HG03039 (cell line): Measurements from ENCODE around the gene CAPZA2.
A peak's percentile ranks its signal among the peaks of the same experiment; 100 is the strongest.
"Not testable (repeated sequence)": the region's sequence is repeated elsewhere in the genome, so short reads cannot be mapped to it uniquely, and the experiment has no call there.

Source experiments
- ATAC-seq: cut with Tn5 transposase; IDR thresholded peaks from one replicate; pipeline ENCODE4 v1.9.1; 2021; ENCODE audit warnings: mild to moderate bottlenecking, moderate library complexity; ENCODE audit not compliant: unreplicated experiment

The CAPZA2 gene

GRCh38 chr7:116912269-116912909, 50.0 kb downstream of the CAPZA2 start:
- ATAC-seq = no peak

- ATAC-seq = no peak
Observed at GRCh38 chr7:116918704-116919103, 56.3 kb downstream of the CAPZA2 start.

GRCh38 chr7:116920359-116920758, 58.0 kb downstream of the CAPZA2 start:
- ATAC-seq = no peak

GRCh38 chr7:116922545-116922944, 60.2 kb downstream of the CAPZA2 start:
- ATAC-seq = no peak

- ATAC-seq = no peak
Observed at GRCh38 chr7:116924741-116925140, 62.4 kb downstream of the CAPZA2 start.

- no peak for ATAC-seq
Observed at GRCh38 chr7:116929021-116929420, 66.6 kb downstream of the CAPZA2 start.

GRCh38 chr7:116929914-116930913, 67.8 kb downstream of the CAPZA2 start:
- peak; percentile 68 for ATAC-seq

- no peak for ATAC-seq
Observed at GRCh38 chr7:116932566-116932965, 70.2 kb downstream of the CAPZA2 start.

GRCh38 chr7:116933465-116933864, 71.1 kb downstream of the CAPZA2 start:
- ATAC-seq = no peak

GRCh38 chr7:116934580-116934979, 72.2 kb downstream of the CAPZA2 start:
- ATAC-seq = no peak

GRCh38 chr7:116936844-116937243, 74.5 kb downstream of the CAPZA2 start:
- not testable (repeated sequence) for ATAC-seq

GRCh38 chr7:116938678-116939077, 76.3 kb downstream of the CAPZA2 start:
- ATAC-seq = no peak

GRCh38 chr7:116940689-116941370, 78.4 kb downstream of the CAPZA2 start:
- no peak for ATAC-seq

GRCh38 chr7:116942504-116942903, 80.1 kb downstream of the CAPZA2 start:
- no peak for ATAC-seq

GRCh38 chr7:116948934-116949333, 86.5 kb downstream of the CAPZA2 start:
- ATAC-seq = no peak

GRCh38 chr7:116949941-116950801, 87.8 kb downstream of the CAPZA2 start:
- ATAC-seq = no peak

GRCh38 chr7:116950889-116951351, 88.5 kb downstream of the CAPZA2 start:
- ATAC-seq = no peak

- no peak for ATAC-seq
Observed at GRCh38 chr7:116951366-116952292, 89.2 kb downstream of the CAPZA2 start.

- no peak for ATAC-seq
Observed at GRCh38 chr7:116952635-116953371, 90.4 kb downstream of the CAPZA2 start.
